Bronchial epithelial cell (primary cell): ENCODE measurements around the gene GPR153. TPM values are rescaled to one million over a fixed set of nuclear protein-coding genes. Genes with fewer than 3 reads are reported as not detected.

Source experiments
- DNase-seq: peaks from one replicate; pipeline ENCODE4 v3.0.0-alpha.2; 2010; ENCODE audit warnings: low read depth
- FAIRE-seq: peaks from 2 replicates; lab custom pipeline; 2011; peaks lifted over from hg19 to GRCh38; lab: Jason Lieb, UNC
- H3K27me3 ChIP-seq: 2 replicates; pipeline ENCODE4 v1.5.1; 2011; ENCODE audit warnings: low read length; ENCODE audit not compliant: control insufficient read depth, insufficient read depth
- H3K36me3 ChIP-seq: 2 replicates; pipeline ENCODE4 v1.5.1; 2011; ENCODE audit warnings: low read length; ENCODE audit not compliant: control insufficient read depth, insufficient read depth
- H3K4me3 ChIP-seq: 2 replicates; pipeline ENCODE4 v1.5.1; 2011; ENCODE audit warnings: mild to moderate bottlenecking, low read depth, low read length, control low read depth
- CTCF ChIP-seq: IDR thresholded peaks from 2 replicates; pipeline ENCODE4 v1.5.1; 2011; ENCODE audit warnings: mild to moderate bottlenecking, moderate library complexity, low read length, control low read depth, inconsistent platforms; ENCODE audit not compliant: insufficient read depth, severe bottlenecking
- total RNA-seq: library from RNA; depleted of rRNA; stranded (reverse); fragments of >200 nt; gene quantifications from 2 replicates; pipeline ENCODE4 v1.2.1, GENCODE V29; 2014

Gene GPR153
- total RNA-seq, 1 donor from 2014 or later, result 44.2 TPM

DNA sequence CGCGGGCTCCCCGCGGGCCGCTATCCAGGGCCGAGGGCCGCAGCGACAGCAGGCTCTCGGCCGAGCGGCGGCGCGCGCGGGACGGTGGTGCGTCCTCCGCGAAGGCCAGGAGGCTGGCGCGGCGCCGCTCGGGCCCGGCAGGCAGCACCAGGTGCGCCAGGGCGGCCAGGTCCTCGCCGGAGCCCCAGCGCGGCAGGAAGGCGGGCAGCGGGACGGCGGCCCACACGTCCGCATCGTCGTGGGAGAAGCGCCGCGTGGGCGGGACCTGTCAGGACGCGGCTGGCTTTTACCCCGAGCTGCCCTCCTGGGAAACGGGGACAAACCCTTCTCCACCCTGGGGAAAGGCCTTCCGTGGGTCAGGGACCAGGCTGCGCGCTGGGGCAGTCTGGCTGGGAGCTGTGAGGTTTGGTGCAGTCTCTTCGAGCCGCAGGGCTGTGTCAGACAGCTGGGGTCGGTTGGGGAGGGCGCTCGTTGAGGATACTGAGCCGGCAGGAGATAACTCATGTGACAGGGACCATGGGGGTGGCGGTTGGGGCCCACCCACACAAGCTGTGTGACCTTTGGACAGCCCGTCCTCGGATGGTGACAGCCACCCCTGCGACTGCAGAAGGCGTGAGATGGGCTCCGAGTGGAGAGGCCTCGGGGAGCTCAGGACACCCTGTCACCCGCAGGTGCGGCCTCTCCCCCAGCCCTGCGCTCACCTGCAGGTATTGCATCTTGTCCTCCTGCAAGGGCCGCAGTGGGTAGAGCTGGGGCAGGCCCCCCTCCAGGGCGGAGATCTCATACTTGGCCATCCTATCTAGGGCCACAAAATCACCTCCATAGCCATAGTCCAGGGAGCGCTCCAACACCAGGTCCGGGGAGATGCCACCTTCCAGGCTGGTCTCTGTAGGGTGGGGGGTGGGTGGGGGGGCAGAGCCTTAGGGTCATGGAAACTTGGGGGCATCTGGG lies 10.9 kb downstream of the GPR153 start:
- FAIRE-seq (no peak), DNase-seq (no peak)
- Histone ChIP-seq H3K36me3 (peaks cover 14% of the 10 kb centered on the region), H3K4me3 (no peak overlapping the region), H3K27me3 (no peaks in the 10 kb centered on the region)
- no peak for TF ChIP-seq CTCF

GRCh38 chr1:6248932-6249738 lies 11.8 kb downstream of the GPR153 start:
- no peak for DNase-seq
- TF ChIP-seq CTCF, result no peak
- H3K36me3 ChIP-seq, result peaks cover 11% of the 10 kb centered on the region
- no peak for FAIRE-seq
- H3K4me3 ChIP-seq, result no peak overlapping the region
- peaks cover 6% of the 10 kb centered on the region for H3K27me3 ChIP-seq

DNA sequence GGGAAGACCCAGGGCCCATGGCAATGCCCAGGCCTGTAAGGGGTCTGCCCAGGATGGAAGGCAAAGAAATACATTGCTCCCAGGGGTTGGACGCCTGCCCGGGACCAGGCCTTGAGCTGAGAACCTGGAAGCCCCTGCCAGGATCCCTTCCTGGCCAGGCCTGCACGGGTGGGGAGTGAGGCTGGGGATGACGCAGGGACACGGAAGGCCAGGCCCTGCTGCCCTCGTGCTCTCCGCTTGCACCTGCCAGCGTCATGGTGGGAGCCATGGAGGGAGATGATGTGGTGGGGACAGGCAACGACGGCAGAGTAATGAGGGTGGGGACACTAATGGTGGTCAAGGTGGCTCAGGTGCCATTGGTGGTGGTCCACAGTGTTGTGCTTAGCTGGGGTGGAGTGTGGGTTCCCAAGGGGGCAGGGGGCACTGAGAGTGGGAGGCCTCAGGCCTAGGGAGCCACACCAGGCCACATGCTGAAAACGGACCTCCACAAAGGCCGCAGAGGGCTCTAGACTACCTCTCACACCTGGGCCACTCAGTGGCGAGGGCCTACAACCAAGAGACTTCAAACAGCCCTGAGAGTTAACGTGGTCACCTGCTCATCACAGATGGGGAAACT lies 12.6 kb downstream of the GPR153 start:
- FAIRE-seq (no peak), DNase-seq (no peak)
- peaks cover 5% of the 10 kb centered on the region for H3K36me3 ChIP-seq

GRCh38 chr1:6247651-6248050 lies 13.2 kb downstream of the GPR153 start:
- H3K27me3 ChIP-seq, result peaks cover 20% of the 10 kb centered on the region
- no peak overlapping the region for H3K4me3 ChIP-seq
- TF ChIP-seq CTCF, result no peak
- DNase-seq, result no peak
- no peak for FAIRE-seq
- H3K36me3 ChIP-seq, result peaks cover 2% of the 10 kb centered on the region

More for the DNA sequence above, 12.6 kb downstream of the GPR153 start:
- no peak overlapping the region for H3K4me3 ChIP-seq
- peaks cover 14% of the 10 kb centered on the region for H3K27me3 ChIP-seq
- TF ChIP-seq CTCF, result no peak

- Histone ChIP-seq H3K4me3 (no peak overlapping the region), H3K36me3 (peaks cover 1% of the 10 kb centered on the region), H3K27me3 (peaks cover 22% of the 10 kb centered on the region)
- DNase-seq (peak; percentile 52), FAIRE-seq (no peak)
- peak; percentile 95 for TF ChIP-seq CTCF
Measured at GRCh38 chr1:6246497-6247467, 14.1 kb downstream of the GPR153 start.
